ENCODE measurements around the gene LGALS1.

Gene LGALS1

GRCh38 chr22:37686002-37686982 is 10.9 kb downstream of the LGALS1 start, which contains the start of gene NOL12:
Gene NOL12, plus strand, starts transcription at chr22:37686343. Its CDS starts 50 bp downstream, at chr22:37686393.
- peak; percentile 88 to 90 for DNase-seq (ENCODE audit: low read depth in 1 of 2, low spot score in 1 of 2)
- no peaks in the 10 kb centered on the region for H3K27me3 ChIP-seq (ENCODE audit: insufficient read depth, poor library complexity, severe bottlenecking)
- H3K4me3 ChIP-seq (replicated peaks; ENCODE audit: insufficient read depth, low read length) = peak within 1 kb of the TSS; percentile 97
- TF ChIP-seq POLR2AphosphoS5 (IDR thresholded peaks at IDR 0.05; ENCODE audit: low read depth) (peak; percentile 69; the same call in 1 of the 2 replicates), CTCF (IDR thresholded peaks at IDR 0.05; ENCODE audit: insufficient read depth, low read length) (no peak), SPI1 (IDR thresholded peaks at IDR 0.05; ENCODE audit: borderline replicate concordance, low read depth) (0 out of 2 replicates have a peak, but pooled peaks have one; percentile 52), GABPA (IDR thresholded peaks at IDR 0.05; ENCODE audit: low read depth) (peak; percentile 98)
- TF ChIP-seq, protein P1, sequence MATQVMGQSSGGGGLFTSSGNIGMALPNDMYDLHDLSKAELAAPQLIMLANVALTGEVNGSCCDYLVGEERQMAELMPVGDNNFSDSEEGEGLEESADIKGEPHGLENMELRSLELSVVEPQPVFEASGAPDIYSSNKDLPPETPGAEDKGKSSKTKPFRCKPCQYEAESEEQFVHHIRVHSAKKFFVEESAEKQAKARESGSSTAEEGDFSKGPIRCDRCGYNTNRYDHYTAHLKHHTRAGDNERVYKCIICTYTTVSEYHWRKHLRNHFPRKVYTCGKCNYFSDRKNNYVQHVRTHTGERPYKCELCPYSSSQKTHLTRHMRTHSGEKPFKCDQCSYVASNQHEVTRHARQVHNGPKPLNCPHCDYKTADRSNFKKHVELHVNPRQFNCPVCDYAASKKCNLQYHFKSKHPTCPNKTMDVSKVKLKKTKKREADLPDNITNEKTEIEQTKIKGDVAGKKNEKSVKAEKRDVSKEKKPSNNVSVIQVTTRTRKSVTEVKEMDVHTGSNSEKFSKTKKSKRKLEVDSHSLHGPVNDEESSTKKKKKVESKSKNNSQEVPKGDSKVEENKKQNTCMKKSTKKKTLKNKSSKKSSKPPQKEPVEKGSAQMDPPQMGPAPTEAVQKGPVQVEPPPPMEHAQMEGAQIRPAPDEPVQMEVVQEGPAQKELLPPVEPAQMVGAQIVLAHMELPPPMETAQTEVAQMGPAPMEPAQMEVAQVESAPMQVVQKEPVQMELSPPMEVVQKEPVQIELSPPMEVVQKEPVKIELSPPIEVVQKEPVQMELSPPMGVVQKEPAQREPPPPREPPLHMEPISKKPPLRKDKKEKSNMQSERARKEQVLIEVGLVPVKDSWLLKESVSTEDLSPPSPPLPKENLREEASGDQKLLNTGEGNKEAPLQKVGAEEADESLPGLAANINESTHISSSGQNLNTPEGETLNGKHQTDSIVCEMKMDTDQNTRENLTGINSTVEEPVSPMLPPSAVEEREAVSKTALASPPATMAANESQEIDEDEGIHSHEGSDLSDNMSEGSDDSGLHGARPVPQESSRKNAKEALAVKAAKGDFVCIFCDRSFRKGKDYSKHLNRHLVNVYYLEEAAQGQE (IDR thresholded peaks at IDR 0.05; ENCODE audit: insufficient replicate concordance, low read depth) = peak; percentile 37
- H3K27ac ChIP-seq (replicated peaks) = peak within 1 kb of the TSS; percentile 92

- no peaks in the 10 kb centered on the region for H3K27me3 ChIP-seq (ENCODE audit: insufficient read depth, poor library complexity, severe bottlenecking)
- no peak overlapping the region for H3K4me3 ChIP-seq (replicated peaks; ENCODE audit: insufficient read depth, low read length)
- DNase-seq (ENCODE audit: low read depth in 1 of 2, low spot score in 1 of 2) = no peak
- TF ChIP-seq SPI1 (IDR thresholded peaks at IDR 0.05; ENCODE audit: borderline replicate concordance, low read depth) (no peak), GABPA (IDR thresholded peaks at IDR 0.05; ENCODE audit: low read depth) (no peak), POLR2AphosphoS5 (IDR thresholded peaks at IDR 0.05; ENCODE audit: low read depth) (no peak), CTCF (IDR thresholded peaks at IDR 0.05; ENCODE audit: insufficient read depth, low read length) (no peak)
- TF ChIP-seq, protein P1 (IDR thresholded peaks at IDR 0.05; ENCODE audit: insufficient replicate concordance, low read depth) = no peak
- H3K27ac ChIP-seq (replicated peaks) = no peak overlapping the region
These were observed 15.0 kb downstream of the LGALS1 start for GRCh38 chr22:37690407-37690806.

- Histone ChIP-seq H3K27me3 (ENCODE audit: insufficient read depth, poor library complexity, severe bottlenecking) (no peaks in the 10 kb centered on the region), H3K4me3 (replicated peaks; ENCODE audit: insufficient read depth, low read length) (no peak overlapping the region), H3K27ac (replicated peaks) (no peak overlapping the region)
- TF ChIP-seq, protein P1 (IDR thresholded peaks at IDR 0.05; ENCODE audit: insufficient replicate concordance, low read depth) = no peak
- no peak for TF ChIP-seq POLR2AphosphoS5 (IDR thresholded peaks at IDR 0.05; ENCODE audit: low read depth)
- no peak for TF ChIP-seq SPI1 (IDR thresholded peaks at IDR 0.05; ENCODE audit: borderline replicate concordance, low read depth)
- no peak for TF ChIP-seq GABPA (IDR thresholded peaks at IDR 0.05; ENCODE audit: low read depth)
- TF ChIP-seq CTCF (IDR thresholded peaks at IDR 0.05; ENCODE audit: insufficient read depth, low read length) = no peak
- DNase-seq (ENCODE audit: low read depth in 1 of 2, low spot score in 1 of 2) = no peak
These were observed 15.6 kb downstream of the LGALS1 start for GRCh38 chr22:37690901-37691504.
